Skeletal muscle satellite cell (primary cell): ENCODE results near the gene RNF141.

ENCODE experiments used
- H3K27me3 ChIP-seq: 2 replicates; pipeline ENCODE4 v1.7.0; 2013; ENCODE audit warnings: low read length; ENCODE audit not compliant: control insufficient read depth, insufficient read depth
- H3K36me3 ChIP-seq: 2 replicates; pipeline ENCODE4 v1.7.0; 2013; ENCODE audit warnings: mild to moderate bottlenecking, control low read depth, low read length; ENCODE audit not compliant: insufficient read depth
- H3K4me1 ChIP-seq: 2 replicates; pipeline ENCODE4 v1.7.0; 2013; ENCODE audit warnings: low read length; ENCODE audit not compliant: control insufficient read depth, insufficient read depth
- H3K4me2 ChIP-seq: 2 replicates; pipeline ENCODE4 v1.7.0; 2013; ENCODE audit warnings: mild to moderate bottlenecking, low read length
- H3K4me3 ChIP-seq: 2 replicates; pipeline ENCODE4 v1.7.0; 2013; ENCODE audit warnings: low read length
- H3K9ac ChIP-seq: 2 replicates; pipeline ENCODE4 v1.7.0; 2013; ENCODE audit warnings: mild to moderate bottlenecking, low read depth, low read length, moderate library complexity
- H3K9me3 ChIP-seq: replicated peaks from 2 replicates; pipeline ENCODE4 v1.7.0; 2013; ENCODE audit warnings: mild to moderate bottlenecking, control low read depth, low read length

The RNF141 gene

GRCh38 chr11:10573556-10573955 lies 32.6 kb upstream of the RNF141 start:
- Histone ChIP-seq H3K27me3 (peaks cover 24% of the 10 kb centered on the region), H3K4me3 (no peak overlapping the region), H3K9ac (no peak overlapping the region), H3K36me3 (no peaks in the 10 kb centered on the region), H3K4me1 (peaks cover 2% of the 10 kb centered on the region), H3K4me2 (no peak overlapping the region), H3K9me3 (no peaks in the 10 kb centered on the region)

DNA sequence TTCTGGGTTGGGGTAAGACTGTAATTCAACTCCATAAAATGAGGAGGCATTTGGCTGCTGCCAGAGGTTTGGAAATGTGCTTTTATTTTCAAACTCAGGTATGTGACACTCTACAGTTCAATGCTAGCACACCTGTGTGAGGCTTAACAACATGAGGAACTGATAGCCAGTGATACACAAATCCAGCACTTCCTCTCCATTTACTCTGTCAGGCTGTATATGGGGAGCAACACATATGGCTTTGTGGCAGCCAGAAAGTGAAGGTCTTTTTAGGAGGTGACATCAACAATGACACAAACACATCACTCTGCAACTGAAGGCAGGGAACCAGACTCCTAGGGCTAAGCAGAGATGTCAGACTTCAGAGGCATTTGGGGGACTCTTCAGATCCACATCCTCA lies 32.0 kb upstream of the RNF141 start:
- peaks cover 19% of the 10 kb centered on the region for H3K27me3 ChIP-seq
- no peak overlapping the region for H3K9ac ChIP-seq
- peaks cover 2% of the 10 kb centered on the region for H3K4me1 ChIP-seq
- H3K4me2 ChIP-seq, result no peak overlapping the region
- no peaks in the 10 kb centered on the region for H3K9me3 ChIP-seq
- H3K4me3 ChIP-seq, result no peak overlapping the region
- H3K36me3 ChIP-seq, result no peaks in the 10 kb centered on the region

DNA sequence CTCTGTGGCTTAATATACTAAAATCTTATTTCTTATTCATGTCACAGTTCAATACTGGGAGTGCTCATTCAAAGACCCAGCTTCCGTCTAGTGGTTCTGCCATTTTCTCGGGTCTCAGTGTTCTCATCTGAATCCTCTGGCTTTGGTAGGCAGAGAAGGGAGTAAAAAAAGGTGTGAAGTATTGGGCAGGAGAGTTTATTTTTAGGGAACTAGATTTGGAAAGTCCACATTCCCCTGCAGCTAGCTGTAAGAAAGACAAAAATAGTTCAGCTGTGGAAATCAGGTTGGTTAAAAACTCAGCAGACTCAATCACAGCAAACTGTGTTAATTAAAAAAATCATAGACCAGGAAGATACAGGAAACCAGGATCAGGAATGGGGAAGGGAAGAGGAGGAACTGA lies 31.5 kb upstream of the RNF141 start:
- Histone ChIP-seq H3K27me3 (peaks cover 15% of the 10 kb centered on the region), H3K4me2 (no peak overlapping the region), H3K36me3 (no peaks in the 10 kb centered on the region), H3K9me3 (no peaks in the 10 kb centered on the region), H3K4me3 (no peak overlapping the region), H3K9ac (no peak overlapping the region), H3K4me1 (peaks cover 2% of the 10 kb centered on the region)

GRCh38 chr11:10568486-10568941 lies 27.5 kb upstream of the RNF141 start, which contains the start of gene LYVE1:
TSS of gene LYVE1 (minus strand) at chr11:10568665. CDS start at chr11:10568532, 133 bp downstream.
- peaks cover 7% of the 10 kb centered on the region for H3K27me3 ChIP-seq
- H3K4me3 ChIP-seq, result no peak within 1 kb of the TSS
- no peak within 1 kb of the TSS for H3K9ac ChIP-seq
- no peaks in the 10 kb centered on the region for H3K9me3 ChIP-seq
- H3K4me1 ChIP-seq, result no peaks in the 10 kb centered on the region
- H3K4me2 ChIP-seq, result no peak within 1 kb of the TSS
- H3K36me3 ChIP-seq, result no peaks in the 10 kb centered on the region

DNA sequence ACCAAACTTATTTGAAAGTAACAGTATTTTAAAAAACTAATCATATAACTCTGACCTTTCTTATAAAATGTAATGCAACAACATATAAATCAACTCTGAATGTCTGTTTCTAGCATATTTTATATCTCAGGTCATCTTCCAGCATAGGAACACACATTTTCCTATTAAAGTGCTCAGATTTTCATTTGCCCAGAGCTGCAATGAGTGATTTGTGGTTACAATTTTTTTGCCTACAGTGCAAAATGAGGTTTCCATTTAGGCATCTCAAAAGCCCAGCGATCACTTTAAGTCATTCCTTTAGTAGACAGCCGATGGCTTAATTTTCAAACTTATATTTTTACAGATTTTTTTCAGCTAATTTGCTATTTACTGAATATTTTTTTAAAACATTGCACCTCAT lies 26.5 kb upstream of the RNF141 start:
- Histone ChIP-seq H3K27me3 (peaks cover 4% of the 10 kb centered on the region), H3K9ac (no peak overlapping the region), H3K4me3 (no peak overlapping the region), H3K36me3 (no peaks in the 10 kb centered on the region), H3K9me3 (no peaks in the 10 kb centered on the region), H3K4me2 (no peak overlapping the region), H3K4me1 (no peaks in the 10 kb centered on the region)

DNA sequence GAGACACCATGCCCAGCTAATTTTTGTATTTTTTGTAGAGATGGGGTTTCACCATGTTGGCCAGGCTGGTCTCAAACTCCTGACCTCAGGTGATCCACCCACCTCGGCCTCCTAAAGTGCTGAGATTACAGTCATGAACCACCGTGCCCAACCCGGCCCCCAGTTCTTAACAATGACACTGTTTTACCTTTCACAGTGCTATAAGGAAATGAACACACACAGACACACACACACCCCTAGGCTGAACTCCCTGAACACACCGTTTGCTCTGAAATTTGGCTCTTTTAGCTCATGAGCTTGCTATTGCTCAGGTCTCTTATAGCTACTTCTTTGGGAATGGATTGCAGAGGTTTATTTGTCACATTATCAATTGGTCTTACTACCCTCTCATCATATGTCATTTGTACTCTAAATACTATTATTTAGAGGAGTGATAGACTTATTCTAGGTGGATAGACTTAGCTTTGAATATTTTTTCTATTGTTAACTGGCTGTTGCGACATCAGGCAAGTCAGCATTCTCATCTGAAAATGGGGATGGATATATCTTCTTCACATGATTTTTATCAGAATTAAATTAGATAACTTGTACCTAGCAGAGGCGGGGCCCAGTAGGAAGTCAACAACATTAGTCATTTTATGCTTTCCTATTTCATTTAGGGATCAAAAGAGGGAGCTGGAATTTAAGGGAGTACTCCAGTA lies 25.4 kb upstream of the RNF141 start:
- Histone ChIP-seq H3K4me1 (no peaks in the 10 kb centered on the region), H3K9me3 (no peaks in the 10 kb centered on the region), H3K4me2 (no peak overlapping the region), H3K36me3 (no peaks in the 10 kb centered on the region), H3K9ac (no peak overlapping the region), H3K27me3 (peaks cover 4% of the 10 kb centered on the region), H3K4me3 (no peak overlapping the region)

DNA sequence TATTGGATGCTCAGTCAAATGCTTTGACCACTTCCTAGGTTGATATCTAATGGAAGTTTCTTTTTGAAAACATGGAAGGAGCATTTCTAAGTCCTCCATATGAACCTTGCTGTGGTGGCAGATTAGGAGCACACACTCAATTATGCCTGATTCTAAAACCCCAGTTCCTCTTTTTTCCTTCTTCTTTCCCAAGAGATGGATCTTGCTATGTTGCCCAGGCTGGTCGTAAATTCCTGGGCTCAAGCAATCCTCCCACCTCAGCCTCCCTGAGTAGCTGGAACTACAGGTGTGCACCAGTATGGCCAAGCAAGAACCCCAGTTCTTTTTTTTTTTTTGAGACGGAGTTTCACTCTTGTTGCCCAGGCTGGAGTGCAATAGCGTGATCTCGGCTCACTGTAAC lies 24.5 kb upstream of the RNF141 start:
- peaks cover 4% of the 10 kb centered on the region for H3K27me3 ChIP-seq
- no peaks in the 10 kb centered on the region for H3K9me3 ChIP-seq
- H3K4me2 ChIP-seq, result no peak overlapping the region
- no peaks in the 10 kb centered on the region for H3K4me1 ChIP-seq
- no peak overlapping the region for H3K4me3 ChIP-seq
- no peaks in the 10 kb centered on the region for H3K36me3 ChIP-seq
- H3K9ac ChIP-seq, result no peak overlapping the region

- Histone ChIP-seq H3K4me1 (no peaks in the 10 kb centered on the region), H3K9me3 (no peaks in the 10 kb centered on the region), H3K27me3 (peaks cover 4% of the 10 kb centered on the region), H3K4me2 (no peak overlapping the region), H3K9ac (no peak overlapping the region), H3K36me3 (no peaks in the 10 kb centered on the region), H3K4me3 (no peak overlapping the region)
Observed at GRCh38 chr11:10564696-10565318, 23.8 kb upstream of the RNF141 start.

- Histone ChIP-seq H3K9me3 (no peaks in the 10 kb centered on the region), H3K36me3 (no peaks in the 10 kb centered on the region), H3K9ac (no peak overlapping the region), H3K4me2 (no peak overlapping the region), H3K4me1 (no peaks in the 10 kb centered on the region), H3K4me3 (no peak overlapping the region), H3K27me3 (peaks cover 4% of the 10 kb centered on the region)
Observed at GRCh38 chr11:10564030-10564429, 23.0 kb upstream of the RNF141 start.

GRCh38 chr11:10561947-10562346 lies 21.0 kb upstream of the RNF141 start:
- Histone ChIP-seq H3K36me3 (no peaks in the 10 kb centered on the region), H3K4me3 (no peak overlapping the region), H3K9ac (no peak overlapping the region)

GRCh38 chr11:10561043-10561818 lies 20.2 kb upstream of the RNF141 start:
- Histone ChIP-seq H3K4me1 (no peaks in the 10 kb centered on the region), H3K4me2 (no peak overlapping the region), H3K9me3 (no peaks in the 10 kb centered on the region)

More at GRCh38 chr11:10561947-10562346, 21.0 kb upstream of the RNF141 start:
- Histone ChIP-seq H3K27me3 (peaks cover 4% of the 10 kb centered on the region), H3K9me3 (no peaks in the 10 kb centered on the region), H3K4me2 (no peak overlapping the region), H3K4me1 (no peaks in the 10 kb centered on the region)

More at GRCh38 chr11:10561043-10561818, 20.2 kb upstream of the RNF141 start:
- Histone ChIP-seq H3K27me3 (peaks cover 4% of the 10 kb centered on the region), H3K9ac (no peak overlapping the region), H3K4me3 (no peak overlapping the region), H3K36me3 (no peaks in the 10 kb centered on the region)
